Breast epithelium (tissue), 3 donors: ENCODE data around the gene RNF19B.

Experiments used
- CTCF ChIP-seq, 3 donors: fragments of 450-650 bp; IDR thresholded peaks; one replicate each; pipeline ENCODE4 v1.5.1; 2016 to 2017; ENCODE audit warnings: antibody characterized with exemption in 3 of 3, mild to moderate bottlenecking in 3 of 3, moderate library complexity in 3 of 3
- POLR2A ChIP-seq: fragments of 450-650 bp; IDR thresholded peaks from one replicate; pipeline ENCODE4 v1.6.1; 2016; ENCODE audit warnings: antibody characterized with exemption, mild to moderate bottlenecking, moderate library complexity

DNA sequence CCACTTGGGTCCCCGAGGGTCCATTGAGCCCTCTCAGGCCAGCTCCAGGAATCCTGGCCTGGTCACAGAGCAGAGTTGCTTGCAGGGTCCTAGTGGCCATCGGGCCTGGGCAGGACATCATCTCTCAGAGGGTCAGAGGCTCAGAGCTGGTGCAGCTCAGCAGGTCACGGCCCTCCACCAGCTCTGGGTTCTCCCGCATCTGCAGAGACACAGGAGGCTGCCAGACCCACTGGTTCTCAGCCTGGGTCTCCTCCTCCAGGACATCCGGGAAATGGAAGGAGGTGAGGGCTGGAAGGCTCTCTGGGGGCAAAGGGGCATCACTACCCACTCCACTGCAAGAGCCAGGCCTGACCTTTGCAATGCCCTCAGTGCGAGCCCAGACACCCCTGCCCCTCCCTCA lies 69.9 kb downstream of the RNF19B start:
- TF ChIP-seq CTCF (IDR thresholded peaks at IDR 0.05) = no peak
- TF ChIP-seq POLR2A = no peak
